Endodermal cell (in vitro differentiated cells): ENCODE results near the gene CERS5. TPM values are rescaled to one million over a fixed set of nuclear protein-coding genes. Genes with fewer than 3 reads are reported as not detected.

ENCODE experiments used
- DNase-seq: peaks from one replicate; pipeline ENCODE4 v3.0.0-alpha.2; 2017
- H3K27ac ChIP-seq: 2 replicates; pipeline ENCODE4 v1.5.1; 2013; ENCODE audit warnings: mild to moderate bottlenecking, low read depth, low read length, moderate library complexity
- H3K27me3 ChIP-seq: 2 replicates; pipeline ENCODE4 v1.6.1; 2013; ENCODE audit warnings: mild to moderate bottlenecking, low read length, moderate library complexity; ENCODE audit not compliant: insufficient read depth, control insufficient read depth, poor library complexity, severe bottlenecking
- H3K36me3 ChIP-seq: 2 replicates; pipeline ENCODE4 v1.7.0; 2013; ENCODE audit warnings: mild to moderate bottlenecking, low read length, moderate library complexity; ENCODE audit not compliant: control insufficient read depth, insufficient read depth
- H3K4me1 ChIP-seq: one replicate; pipeline ENCODE4 v1.7.0; 2013; ENCODE audit warnings: low read length; ENCODE audit not compliant: control insufficient read depth, insufficient read depth
- H3K4me3 ChIP-seq: 2 replicates; pipeline ENCODE4 v1.5.1; 2013; ENCODE audit warnings: mild to moderate bottlenecking, low read length, moderate library complexity
- H3K9ac ChIP-seq: 2 replicates; pipeline ENCODE4 v1.6.1; 2013; ENCODE audit warnings: mild to moderate bottlenecking, low read length, moderate library complexity; ENCODE audit not compliant: poor library complexity, severe bottlenecking; ENCODE audit errors: extremely low read depth
- H3K9me3 ChIP-seq: 2 replicates; pipeline ENCODE4 v1.6.1; 2013; ENCODE audit warnings: mild to moderate bottlenecking, low read length, moderate library complexity; ENCODE audit not compliant: control insufficient read depth
- H3K27ac Mint-ChIP-seq: 2 replicates; pipeline ENCODE4 v1.8.0; 2020; ENCODE audit warnings: mixed read lengths
- H3K27me3 Mint-ChIP-seq: 2 replicates; pipeline ENCODE4 v1.8.0; 2021; ENCODE audit warnings: mild to moderate bottlenecking, mixed read lengths; ENCODE audit not compliant: insufficient read depth
- H3K36me3 Mint-ChIP-seq: 2 replicates; pipeline ENCODE4 v1.8.0; 2020; ENCODE audit warnings: low read depth, mixed read lengths
- H3K4me1 Mint-ChIP-seq: 2 replicates; pipeline ENCODE4 v1.8.0; 2020; ENCODE audit warnings: mixed read lengths
- H3K4me3 Mint-ChIP-seq: 2 replicates; pipeline ENCODE4 v1.8.0; 2020; ENCODE audit warnings: mild to moderate bottlenecking, moderate library complexity, mixed read lengths
- H3K9me3 Mint-ChIP-seq: 2 replicates; pipeline ENCODE4 v1.8.0; 2020; ENCODE audit warnings: mild to moderate bottlenecking, mixed read lengths
- CTCF ChIP-seq: fragments of 200-600 bp; sonication (generic); conservative IDR thresholded peaks from 2 replicates; pipeline ENCODE4 v1.5.0; 2021; ENCODE audit warnings: antibody characterized with exemption, mild to moderate bottlenecking
- WGBS, 2 experiments: methylation state at CpG; one replicate each; pipeline versions ENCODE4 v1.1.5 to v1.1.7; 2013; ENCODE audit warnings: missing lambda C conversion rate in 2 of 2, mixed read lengths in 1 of 2; ENCODE audit not compliant: insufficient coverage in 1 of 2, insufficient read length in 1 of 2; 5-methylcytosine and 5-hydroxymethylcytosine counted together
- total RNA-seq, 2 donors: library from RNA; stranded (reverse); fragmentation: NEBNext Ultra II Directional in 1 of 2; extraction: Animal tissue kit (Norgen Biotek cat#: 25700) in 1 of 2; gene quantifications; 2 replicates in 1 of 2; 3 replicates in 1 of 2; pipeline ENCODE4 v1.2.1, GENCODE V29; 2021

Gene CERS5
- total RNA-seq, 2 donors from 2014 or later, result 59.7 to 65.5 TPM

GRCh38 chr12:50187084-50187900, 20.1 kb upstream of the CERS5 start:
- no peak for DNase-seq
- Mint-ChIP-seq H3K4me1 (peaks cover 2% of the 10 kb centered on the region), H3K4me3 (no peak overlapping the region), H3K27ac (no peak overlapping the region), H3K27me3 (no peaks in the 10 kb centered on the region), H3K9me3 (no peaks in the 10 kb centered on the region), H3K36me3 (peaks cover 9% of the 10 kb centered on the region)
- Histone ChIP-seq H3K4me3 (no peak overlapping the region), H3K4me1 (no peaks in the 10 kb centered on the region), H3K9ac (no peak overlapping the region), H3K27ac (no peak overlapping the region), H3K9me3 (no peaks in the 10 kb centered on the region), H3K27me3 (no peaks in the 10 kb centered on the region), H3K36me3 (peaks cover 35% of the 10 kb centered on the region)
- 87 to 91% methylated on average over 3 to 6 of the region's 7 CpGs for WGBS, 2 experiments
- no peak for TF ChIP-seq CTCF

- Histone ChIP-seq H3K27me3 (no peaks in the 10 kb centered on the region), H3K9me3 (no peaks in the 10 kb centered on the region), H3K4me1 (no peaks in the 10 kb centered on the region), H3K9ac (no peak overlapping the region), H3K4me3 (no peak overlapping the region), H3K36me3 (peaks cover 36% of the 10 kb centered on the region), H3K27ac (no peak overlapping the region)
- Mint-ChIP-seq H3K36me3 (peaks cover 8% of the 10 kb centered on the region), H3K4me3 (no peak overlapping the region), H3K27ac (no peak overlapping the region), H3K4me1 (peaks cover 4% of the 10 kb centered on the region), H3K27me3 (no peaks in the 10 kb centered on the region), H3K9me3 (no peaks in the 10 kb centered on the region)
- no peak for TF ChIP-seq CTCF
- WGBS, 2 experiments, result 83 to 100% methylated on average over 1 of the region's 1 CpG
- no peak for DNase-seq
Observed at GRCh38 chr12:50186681-50187080, 19.5 kb upstream of the CERS5 start.

GRCh38 chr12:50185970-50186663, 18.9 kb upstream of the CERS5 start:
- H3K36me3 Mint-ChIP-seq, result peaks cover 10% of the 10 kb centered on the region
- H3K27ac Mint-ChIP-seq, result no peak overlapping the region
- Histone ChIP-seq H3K4me1 (no peaks in the 10 kb centered on the region), H3K9me3 (no peaks in the 10 kb centered on the region), H3K36me3 (peaks cover 41% of the 10 kb centered on the region), H3K9ac (no peak overlapping the region), H3K27me3 (no peaks in the 10 kb centered on the region), H3K27ac (no peak overlapping the region), H3K4me3 (no peak overlapping the region)
- DNase-seq, result no peak
- no peak overlapping the region for H3K4me3 Mint-ChIP-seq
- 93 to 95% methylated on average over 5 to 6 of the region's 6 CpGs for WGBS, 2 experiments
- H3K27me3 Mint-ChIP-seq, result no peaks in the 10 kb centered on the region
- H3K9me3 Mint-ChIP-seq, result no peaks in the 10 kb centered on the region
- no peak for TF ChIP-seq CTCF
- H3K4me1 Mint-ChIP-seq, result peaks cover 4% of the 10 kb centered on the region
